ENCODE data around the gene UBE2QL1.

- TF ChIP-seq CTCF (IDR thresholded peaks at IDR 0.05) = no peak
- TF ChIP-seq EZH2 (IDR thresholded peaks at IDR 0.05; ENCODE audit: borderline replicate concordance, insufficient read depth, low read depth, low read length, poor library complexity, severe bottlenecking) = no peak
These were observed 17.2 kb upstream of the UBE2QL1 start for GRCh38 chr5:6431214-6432195.
